SU-DHL-6 (cell line): ENCODE data around the gene BCAS3.

ENCODE experiments used
- H2AFZ ChIP-seq: fragments of 200-600 bp; sonication (generic); 2 replicates; pipeline ENCODE4 v1.6.1; 2014; ENCODE audit warnings: low read depth, mild to moderate bottlenecking, moderate library complexity, mixed read lengths, antibody characterized with exemption, low read length; ENCODE audit not compliant: severe bottlenecking
- H3F3A ChIP-seq: fragments of 200-600 bp; shearing (Covaris generic); 2 replicates; pipeline ENCODE4 v1.6.0; 2016; ENCODE audit warnings: antibody characterized with exemption, mild to moderate bottlenecking; ENCODE audit not compliant: insufficient read depth
- H3K27ac ChIP-seq: fragments of 200-600 bp; sonication (generic); 2 replicates; pipeline ENCODE4 v1.5.1; 2016; ENCODE audit warnings: low read depth, mild to moderate bottlenecking, low read length, moderate library complexity, mixed read lengths
- H3K27me3 ChIP-seq: fragments of 200-600 bp; sonication (generic), shearing (Covaris generic); 2 replicates; pipeline ENCODE4 v1.6.0; 2014; ENCODE audit warnings: mild to moderate bottlenecking, low read length
- H3K36me3 ChIP-seq: fragments of 200-600 bp; sonication (generic); 2 replicates; pipeline ENCODE4 v1.6.1; 2014; ENCODE audit warnings: mild to moderate bottlenecking, low read length, mixed read lengths
- H3K4me2 ChIP-seq: fragments of 300-600, 200-600 bp; shearing (Covaris generic), sonication (generic); 2 replicates; pipeline ENCODE4 v1.6.0; 2014; ENCODE audit warnings: low read length, low read depth, mild to moderate bottlenecking; ENCODE audit not compliant: poor library complexity, severe bottlenecking
- H3K4me3 ChIP-seq: fragments of 200-600 bp; sonication (generic); 2 replicates; pipeline ENCODE4 v1.5.1; 2014; ENCODE audit warnings: antibody characterized with exemption, low read length, mild to moderate bottlenecking, mixed read lengths; ENCODE audit not compliant: insufficient read depth, poor library complexity, severe bottlenecking
- H3K79me2 ChIP-seq: fragments of 200-600 bp; sonication (generic); 2 replicates; pipeline ENCODE4 v1.6.1; 2014; ENCODE audit warnings: mild to moderate bottlenecking, low read length, moderate library complexity; ENCODE audit not compliant: insufficient read depth
- H3K9ac ChIP-seq: fragments of 200-600 bp; sonication (generic); 2 replicates; pipeline ENCODE4 v1.7.0; 2014; ENCODE audit warnings: mild to moderate bottlenecking, low read length
- H3K9me2 ChIP-seq: fragments of 200-600 bp; sonication (generic); replicated peaks from 2 replicates; pipeline ENCODE4 v1.6.1; 2014; ENCODE audit warnings: low read length; ENCODE audit not compliant: insufficient read depth
- H3K9me3 ChIP-seq: fragments of 200-600 bp; sonication (generic); 2 replicates; pipeline ENCODE4 v1.6.1; 2014; ENCODE audit warnings: low read length, mixed read lengths; ENCODE audit not compliant: insufficient read depth
- H4K20me1 ChIP-seq: fragments of 200-600 bp; sonication (generic); 2 replicates; pipeline ENCODE4 v1.6.1; 2014; ENCODE audit warnings: low read depth, mild to moderate bottlenecking, antibody characterized with exemption, low read length, moderate library complexity, mixed read lengths
- EZH2phosphoT487 ChIP-seq: fragments of 200-600 bp; sonication (generic), shearing (Covaris generic); conservative IDR thresholded peaks from 2 replicates; pipeline ENCODE4 v1.6.1; 2018; ENCODE audit warnings: mild to moderate bottlenecking, antibody characterized with exemption, low read length, moderate library complexity, mixed read lengths
- TF ChIP-seq, protein P1 (sequence below): fragments of 200-600 bp; sonication (generic); IDR thresholded peaks from one replicate; pipeline ENCODE4 v1.5.1; 2017; ENCODE audit warnings: antibody characterized with exemption, mild to moderate bottlenecking, low read length, moderate library complexity; ENCODE audit not compliant: insufficient read depth, poor library complexity, severe bottlenecking

The BCAS3 gene

GRCh38 chr17:60675997-60676396, 1.7 kb upstream of the BCAS3 start:
- H3K9ac ChIP-seq, result no peak overlapping the region
- no peaks in the 10 kb centered on the region for H3F3A ChIP-seq
- H3K36me3 ChIP-seq, result no peaks in the 10 kb centered on the region
- H2AFZ ChIP-seq, result no peak overlapping the region
- H3K27me3 ChIP-seq, result no peaks in the 10 kb centered on the region
- 0 out of 2 replicates have a peak, but pooled peaks cover 4% of the 10 kb centered on the region for H3K9me3 ChIP-seq
- H3K4me2 ChIP-seq, result no peak overlapping the region
- no peaks in the 10 kb centered on the region for H3K9me2 ChIP-seq
- TF ChIP-seq, protein P1, sequence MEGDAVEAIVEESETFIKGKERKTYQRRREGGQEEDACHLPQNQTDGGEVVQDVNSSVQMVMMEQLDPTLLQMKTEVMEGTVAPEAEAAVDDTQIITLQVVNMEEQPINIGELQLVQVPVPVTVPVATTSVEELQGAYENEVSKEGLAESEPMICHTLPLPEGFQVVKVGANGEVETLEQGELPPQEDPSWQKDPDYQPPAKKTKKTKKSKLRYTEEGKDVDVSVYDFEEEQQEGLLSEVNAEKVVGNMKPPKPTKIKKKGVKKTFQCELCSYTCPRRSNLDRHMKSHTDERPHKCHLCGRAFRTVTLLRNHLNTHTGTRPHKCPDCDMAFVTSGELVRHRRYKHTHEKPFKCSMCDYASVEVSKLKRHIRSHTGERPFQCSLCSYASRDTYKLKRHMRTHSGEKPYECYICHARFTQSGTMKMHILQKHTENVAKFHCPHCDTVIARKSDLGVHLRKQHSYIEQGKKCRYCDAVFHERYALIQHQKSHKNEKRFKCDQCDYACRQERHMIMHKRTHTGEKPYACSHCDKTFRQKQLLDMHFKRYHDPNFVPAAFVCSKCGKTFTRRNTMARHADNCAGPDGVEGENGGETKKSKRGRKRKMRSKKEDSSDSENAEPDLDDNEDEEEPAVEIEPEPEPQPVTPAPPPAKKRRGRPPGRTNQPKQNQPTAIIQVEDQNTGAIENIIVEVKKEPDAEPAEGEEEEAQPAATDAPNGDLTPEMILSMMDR, result no peak
- no peak for TF ChIP-seq EZH2phosphoT487
- no peak overlapping the region for H3K4me3 ChIP-seq
- no peaks in the 10 kb centered on the region for H4K20me1 ChIP-seq
- H3K79me2 ChIP-seq, result no peaks in the 10 kb centered on the region
- no peak overlapping the region for H3K27ac ChIP-seq

DNA sequence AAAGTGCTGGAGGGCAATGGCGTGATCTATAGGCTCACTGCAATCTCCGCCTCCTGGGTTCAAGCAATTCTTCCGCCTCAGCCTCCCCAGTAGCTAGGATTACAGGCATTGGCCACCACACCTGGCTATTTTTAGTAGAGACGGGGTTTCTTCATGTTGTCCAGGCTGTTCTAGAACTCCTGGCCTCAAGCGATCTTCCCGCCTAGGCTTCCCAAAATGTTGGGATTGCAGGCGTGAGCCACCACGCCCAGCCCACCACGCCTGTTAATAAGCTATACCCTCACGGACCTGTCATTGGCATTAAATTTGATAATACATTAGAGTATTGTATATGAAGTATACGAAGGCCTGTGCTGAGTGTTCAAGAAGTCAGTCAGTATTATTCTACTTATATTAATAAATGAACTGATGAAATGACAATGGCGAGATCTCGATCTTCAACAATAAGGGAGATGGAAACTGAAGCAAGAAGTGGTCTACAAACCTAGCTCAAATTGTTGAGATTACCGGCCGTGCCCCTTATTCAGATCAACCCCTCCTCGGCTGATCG, 818 bp upstream of the BCAS3 start:
- Histone ChIP-seq H4K20me1 (no peaks in the 10 kb centered on the region), H3K9me3 (0 out of 2 replicates have a peak, but pooled peaks cover 4% of the 10 kb centered on the region), H3K9me2 (no peaks in the 10 kb centered on the region), H3K4me3 (peak overlapping the region; percentile 73), H3K79me2 (no peaks in the 10 kb centered on the region), H3K27ac (no peak overlapping the region), H3K9ac (peak overlapping the region; percentile 77), H2AFZ (peak overlapping the region; percentile 66), H3K36me3 (no peaks in the 10 kb centered on the region), H3K4me2 (peak overlapping the region; percentile 79), H3F3A (no peaks in the 10 kb centered on the region), H3K27me3 (no peaks in the 10 kb centered on the region)
- no peak for TF ChIP-seq EZH2phosphoT487
- TF ChIP-seq, protein P1, result no peak

DNA sequence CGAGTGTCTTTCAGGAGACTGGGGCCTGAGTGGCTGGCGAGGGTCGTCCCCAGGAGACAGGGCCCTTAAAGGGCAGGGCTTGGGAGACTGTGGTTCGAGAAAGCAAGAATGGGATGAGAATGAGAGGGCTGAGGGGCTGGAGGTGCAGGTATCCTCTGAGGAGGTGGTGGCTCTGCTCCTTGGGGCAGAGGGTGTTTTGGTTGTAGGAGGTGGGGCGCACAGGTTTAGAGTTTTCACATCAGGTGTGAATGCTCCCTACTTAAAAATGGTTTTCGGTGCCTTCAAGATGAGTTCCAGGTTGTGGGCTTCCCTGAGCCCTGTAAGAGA, 430 bp downstream of the BCAS3 start:
- TF ChIP-seq EZH2phosphoT487, result no peak
- TF ChIP-seq, protein P1, result no peak
- H3K9me2 ChIP-seq, result no peaks in the 10 kb centered on the region
- H3K36me3 ChIP-seq, result no peaks in the 10 kb centered on the region
- no peaks in the 10 kb centered on the region for H3F3A ChIP-seq
- H3K27ac ChIP-seq, result no peak overlapping the region
- H3K9ac ChIP-seq, result peak overlapping the region; percentile 77
- peak overlapping the region; percentile 73 for H3K4me3 ChIP-seq
- H3K9me3 ChIP-seq, result 0 out of 2 replicates have a peak, but pooled peaks cover 4% of the 10 kb centered on the region
- no peaks in the 10 kb centered on the region for H4K20me1 ChIP-seq
- no peaks in the 10 kb centered on the region for H3K79me2 ChIP-seq
- H2AFZ ChIP-seq, result peak overlapping the region; percentile 66
- peak overlapping the region; percentile 78 for H3K4me2 ChIP-seq
- no peaks in the 10 kb centered on the region for H3K27me3 ChIP-seq
